Hepatocyte (in vitro differentiated cells): ENCODE data around the gene ECHDC3.

ENCODE experiments used
- CTCF ChIP-seq: fragments of 200-600 bp; sonication (generic); IDR thresholded peaks from 2 replicates; pipeline ENCODE4 v1.5.1; 2016; ENCODE audit warnings: antibody characterized with exemption, mild to moderate bottlenecking; ENCODE audit not compliant: poor library complexity
- EZH2 ChIP-seq: fragments of 200-600 bp; sonication (generic); IDR thresholded peaks from 2 replicates; pipeline ENCODE4 v1.6.1; 2016; ENCODE audit warnings: antibody characterized with exemption, mild to moderate bottlenecking, borderline replicate concordance
- EZH2phosphoT487 ChIP-seq: fragments of 200-600 bp; sonication (generic); IDR thresholded peaks from one replicate; pipeline ENCODE4 v1.6.1; 2018; ENCODE audit warnings: antibody characterized with exemption, mild to moderate bottlenecking, low read depth, moderate library complexity; ENCODE audit not compliant: unreplicated experiment, severe bottlenecking

- TF ChIP-seq CTCF (no peak), EZH2 (no peak), EZH2phosphoT487 (no peak)
Observed at GRCh38 chr10:11806706-11807105, 64.5 kb downstream of the ECHDC3 start.
